Parathyroid adenoma (tissue), 2 donors: ENCODE data around the gene AMH.

Experiments
- H2AFZ ChIP-seq: fragments of 300-600 bp; sonication (generic); one replicate; pipeline ENCODE4 v1.7.0; 2017; ENCODE audit warnings: antibody characterized with exemption, mild to moderate bottlenecking
- H3K27ac ChIP-seq: fragments of 300-600 bp; sonication (generic); one replicate; pipeline ENCODE4 v1.7.0; 2017
- H3K27me3 ChIP-seq: fragments of 300-600 bp; sonication (generic); one replicate; pipeline ENCODE4 v1.7.0; 2017; ENCODE audit warnings: low read length; ENCODE audit not compliant: control insufficient read depth, insufficient read depth
- H3K36me3 ChIP-seq: fragments of 300-600 bp; sonication (generic); one replicate; pipeline ENCODE4 v1.7.0; 2017; ENCODE audit warnings: low read length; ENCODE audit not compliant: control insufficient read depth, insufficient read depth
- H3K4me1 ChIP-seq: fragments of 300-600 bp; sonication (generic); one replicate; pipeline ENCODE4 v1.7.0; 2017; ENCODE audit warnings: control low read depth
- H3K4me2 ChIP-seq: fragments of 300-600 bp; sonication (generic); one replicate; pipeline ENCODE4 v1.7.0; 2017; ENCODE audit warnings: low read length
- H3K4me3 ChIP-seq: fragments of 300-600 bp; sonication (generic); one replicate; pipeline ENCODE4 v1.7.0; 2017; ENCODE audit warnings: low read depth, low read length
- H3K79me2 ChIP-seq: fragments of 300-600 bp; sonication (generic); one replicate; pipeline ENCODE4 v1.7.0; 2017; ENCODE audit warnings: control low read depth
- H3K9ac ChIP-seq: fragments of 300-600 bp; sonication (generic); one replicate; pipeline ENCODE4 v1.7.0; 2017; ENCODE audit warnings: mild to moderate bottlenecking
- H3K9me3 ChIP-seq: fragments of 300-600 bp; sonication (generic); one replicate; pipeline ENCODE4 v1.7.0; 2017; ENCODE audit warnings: low read length; ENCODE audit not compliant: control insufficient read depth
- TF ChIP-seq, protein P1 (sequence below): fragments of 300-600 bp; sonication (generic); IDR thresholded peaks from one replicate; pipeline ENCODE4 v1.7.0; 2017; ENCODE audit warnings: antibody characterized with exemption, mild to moderate bottlenecking
- donor health status: primary hyperparathyroidism.

AMH gene

DNA sequence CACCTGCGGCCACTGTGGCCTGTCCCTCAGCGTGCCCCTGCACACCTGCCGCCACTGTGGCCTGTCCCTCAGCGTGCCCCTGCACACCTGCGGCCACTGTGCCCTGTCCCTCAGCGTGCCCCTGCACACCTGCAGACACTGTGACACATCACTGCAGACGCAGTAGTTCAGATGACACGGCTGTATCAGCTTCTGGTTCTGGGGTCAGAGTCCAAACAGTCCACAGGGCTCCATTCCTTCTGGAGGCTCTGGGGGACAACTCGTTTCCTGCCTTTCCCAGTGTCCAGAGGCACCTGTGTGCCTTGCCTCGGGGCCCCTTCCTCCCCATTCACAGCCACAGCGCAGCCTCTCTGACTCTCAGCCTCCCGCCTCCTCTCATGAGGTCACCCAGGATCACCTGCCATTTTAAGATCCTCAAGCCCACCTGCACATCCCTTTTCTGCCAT is 7.0 kb upstream of the AMH start:
- Histone ChIP-seq H3K4me1 (peaks cover 12% of the 10 kb centered on the region), H3K36me3 (no peaks in the 10 kb centered on the region), H3K9me3 (no peaks in the 10 kb centered on the region), H3K4me3 (no peak overlapping the region), H3K27ac (no peak overlapping the region), H3K4me2 (no peak overlapping the region), H3K27me3 (no peaks in the 10 kb centered on the region), H3K9ac (no peak overlapping the region), H3K79me2 (peaks cover 52% of the 10 kb centered on the region), H2AFZ (no peak overlapping the region)
- TF ChIP-seq, protein P1, sequence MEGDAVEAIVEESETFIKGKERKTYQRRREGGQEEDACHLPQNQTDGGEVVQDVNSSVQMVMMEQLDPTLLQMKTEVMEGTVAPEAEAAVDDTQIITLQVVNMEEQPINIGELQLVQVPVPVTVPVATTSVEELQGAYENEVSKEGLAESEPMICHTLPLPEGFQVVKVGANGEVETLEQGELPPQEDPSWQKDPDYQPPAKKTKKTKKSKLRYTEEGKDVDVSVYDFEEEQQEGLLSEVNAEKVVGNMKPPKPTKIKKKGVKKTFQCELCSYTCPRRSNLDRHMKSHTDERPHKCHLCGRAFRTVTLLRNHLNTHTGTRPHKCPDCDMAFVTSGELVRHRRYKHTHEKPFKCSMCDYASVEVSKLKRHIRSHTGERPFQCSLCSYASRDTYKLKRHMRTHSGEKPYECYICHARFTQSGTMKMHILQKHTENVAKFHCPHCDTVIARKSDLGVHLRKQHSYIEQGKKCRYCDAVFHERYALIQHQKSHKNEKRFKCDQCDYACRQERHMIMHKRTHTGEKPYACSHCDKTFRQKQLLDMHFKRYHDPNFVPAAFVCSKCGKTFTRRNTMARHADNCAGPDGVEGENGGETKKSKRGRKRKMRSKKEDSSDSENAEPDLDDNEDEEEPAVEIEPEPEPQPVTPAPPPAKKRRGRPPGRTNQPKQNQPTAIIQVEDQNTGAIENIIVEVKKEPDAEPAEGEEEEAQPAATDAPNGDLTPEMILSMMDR: no peak

DNA sequence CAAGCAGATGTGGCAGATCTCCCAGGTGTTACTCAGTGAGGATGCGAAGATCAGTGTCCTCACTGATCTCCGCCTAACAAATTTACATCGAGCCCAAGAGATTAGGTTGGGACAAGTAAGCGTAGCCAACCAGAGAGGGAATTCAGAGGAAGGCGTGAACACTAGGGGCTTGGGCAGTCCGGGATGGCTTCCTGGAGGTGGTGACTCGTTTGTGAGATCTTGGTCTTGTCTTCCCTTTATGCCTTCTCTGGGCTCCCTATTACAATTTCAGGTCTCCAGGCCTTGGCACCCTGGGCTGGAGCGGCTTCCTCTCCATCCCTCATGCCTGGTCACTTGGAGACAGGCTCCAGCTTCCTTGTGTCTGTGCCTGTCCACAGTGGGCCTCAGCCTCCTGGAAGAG is 6.3 kb upstream of the AMH start:
- H3K9me3 ChIP-seq: no peaks in the 10 kb centered on the region
- H3K27me3 ChIP-seq: no peaks in the 10 kb centered on the region
- no peak overlapping the region for H3K27ac ChIP-seq
- H3K4me2 ChIP-seq: no peak overlapping the region
- peaks cover 45% of the 10 kb centered on the region for H3K79me2 ChIP-seq
- no peak overlapping the region for H2AFZ ChIP-seq
- H3K36me3 ChIP-seq: no peaks in the 10 kb centered on the region
- H3K4me3 ChIP-seq: no peak overlapping the region
- TF ChIP-seq, protein P1: no peak
- peaks cover 8% of the 10 kb centered on the region for H3K4me1 ChIP-seq
- H3K9ac ChIP-seq: no peak overlapping the region

DNA sequence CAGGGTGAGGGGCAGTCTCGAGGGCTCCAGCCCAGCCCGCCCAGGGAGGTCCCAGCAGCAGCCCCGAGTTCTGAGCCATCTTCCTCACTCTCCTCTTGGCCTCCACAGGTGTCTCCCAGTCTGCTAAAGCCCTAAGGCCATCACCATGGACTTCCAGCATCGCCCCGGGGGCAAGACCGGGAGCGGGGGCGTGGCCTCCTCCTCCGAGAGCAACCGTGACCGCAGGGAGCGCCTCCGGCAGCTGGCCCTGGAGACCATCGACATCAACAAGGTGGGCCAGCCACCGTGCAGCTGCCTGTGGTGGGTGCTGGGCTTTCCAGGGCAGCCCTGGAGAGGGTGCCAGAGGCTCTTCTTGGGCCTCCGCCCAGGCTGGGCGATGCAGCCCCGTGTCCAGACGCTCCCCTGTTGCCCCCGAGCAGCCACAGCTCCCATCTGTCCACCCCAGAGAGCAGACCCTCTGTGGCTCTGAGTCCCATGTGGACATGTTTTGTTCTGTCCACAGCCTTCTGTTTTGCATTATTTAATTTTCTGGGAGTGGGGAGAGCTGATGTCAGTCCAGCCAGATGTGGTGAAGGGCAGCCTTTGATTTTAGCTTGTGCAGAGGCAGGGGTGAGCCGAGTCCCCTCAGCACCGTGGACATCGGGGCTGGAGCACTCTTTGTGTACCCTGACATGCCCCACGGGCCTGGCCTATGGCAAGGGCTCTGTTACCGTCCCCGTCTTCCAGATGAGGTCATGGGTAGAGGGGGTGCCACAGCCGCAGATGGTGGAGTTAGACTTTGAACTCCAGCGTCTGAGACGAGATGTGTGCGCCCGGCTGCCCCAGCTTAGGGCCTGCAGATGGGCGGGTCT is 5.6 kb upstream of the AMH start:
- H3K9me3 ChIP-seq: no peaks in the 10 kb centered on the region
- no peaks in the 10 kb centered on the region for H3K36me3 ChIP-seq
- H3K4me3 ChIP-seq: no peak overlapping the region
- TF ChIP-seq, protein P1: no peak
- no peak overlapping the region for H3K27ac ChIP-seq
- no peak overlapping the region for H3K9ac ChIP-seq
- peaks cover 39% of the 10 kb centered on the region for H3K79me2 ChIP-seq
- no peak overlapping the region for H2AFZ ChIP-seq
- H3K4me1 ChIP-seq: peaks cover 5% of the 10 kb centered on the region
- H3K27me3 ChIP-seq: no peaks in the 10 kb centered on the region
- H3K4me2 ChIP-seq: no peak overlapping the region

DNA sequence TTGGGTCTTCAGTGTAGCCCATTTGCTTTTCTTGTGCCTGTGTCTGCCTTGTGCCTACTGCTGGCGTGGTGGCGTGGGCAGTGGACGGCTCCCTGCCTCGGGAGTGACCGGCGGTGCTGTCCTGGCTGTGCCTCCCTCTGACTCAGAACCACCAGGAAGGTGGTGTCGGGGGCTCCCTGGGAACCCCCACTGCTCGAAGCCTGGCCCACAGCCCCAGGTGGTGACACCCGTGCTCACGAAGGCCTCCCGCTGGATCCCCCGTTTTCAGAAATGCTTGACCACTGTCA is 5.1 kb upstream of the AMH start:
- Histone ChIP-seq H3K79me2 (peaks cover 33% of the 10 kb centered on the region), H3K27ac (no peak overlapping the region), H3K4me2 (no peak overlapping the region), H3K36me3 (no peaks in the 10 kb centered on the region), H3K27me3 (no peaks in the 10 kb centered on the region), H3K4me1 (peaks cover 5% of the 10 kb centered on the region), H3K9ac (no peak overlapping the region), H3K9me3 (no peaks in the 10 kb centered on the region), H2AFZ (no peak overlapping the region), H3K4me3 (no peak overlapping the region)
- TF ChIP-seq, protein P1: no peak

DNA sequence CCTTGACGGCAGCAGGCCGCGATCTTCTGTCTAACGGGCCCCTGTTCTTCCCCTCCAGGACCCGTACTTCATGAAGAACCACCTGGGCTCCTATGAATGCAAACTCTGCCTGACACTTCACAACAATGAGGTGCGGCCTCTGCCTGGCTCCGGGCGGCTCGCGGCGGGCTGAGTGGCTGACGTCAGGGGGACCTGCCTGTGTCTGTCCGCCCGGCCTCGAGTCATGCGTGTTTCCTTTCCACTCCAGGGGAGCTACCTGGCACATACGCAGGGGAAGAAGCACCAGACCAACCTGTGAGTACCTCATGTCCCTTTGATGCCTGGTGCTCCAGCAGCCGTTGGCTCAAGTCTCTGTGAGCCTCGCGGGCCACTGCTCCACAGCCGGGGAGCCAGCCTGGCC is 4.6 kb upstream of the AMH start:
- Histone ChIP-seq H3K36me3 (no peaks in the 10 kb centered on the region), H3K27me3 (no peaks in the 10 kb centered on the region), H2AFZ (no peak overlapping the region), H3K27ac (no peak overlapping the region), H3K4me1 (peaks cover 5% of the 10 kb centered on the region), H3K9ac (no peak overlapping the region), H3K4me3 (no peak overlapping the region), H3K79me2 (peaks cover 29% of the 10 kb centered on the region), H3K4me2 (no peak overlapping the region), H3K9me3 (no peaks in the 10 kb centered on the region)
- TF ChIP-seq, protein P1: no peak
